ENCODE results near the gene ZCCHC9.

GRCh38 chr5:81316571-81316970 lies 15.2 kb downstream of the ZCCHC9 start:
- no peak for TF ChIP-seq FOXP2 (optimal IDR thresholded peaks at IDR 0.05; ENCODE audit: borderline replicate concordance, extremely low read depth, extremely low read length, insufficient read depth)
- no peak for TF ChIP-seq POLR2AphosphoS5 (IDR thresholded peaks at IDR 0.05; ENCODE audit: low read depth, low read length)
- TF ChIP-seq, protein P1, sequence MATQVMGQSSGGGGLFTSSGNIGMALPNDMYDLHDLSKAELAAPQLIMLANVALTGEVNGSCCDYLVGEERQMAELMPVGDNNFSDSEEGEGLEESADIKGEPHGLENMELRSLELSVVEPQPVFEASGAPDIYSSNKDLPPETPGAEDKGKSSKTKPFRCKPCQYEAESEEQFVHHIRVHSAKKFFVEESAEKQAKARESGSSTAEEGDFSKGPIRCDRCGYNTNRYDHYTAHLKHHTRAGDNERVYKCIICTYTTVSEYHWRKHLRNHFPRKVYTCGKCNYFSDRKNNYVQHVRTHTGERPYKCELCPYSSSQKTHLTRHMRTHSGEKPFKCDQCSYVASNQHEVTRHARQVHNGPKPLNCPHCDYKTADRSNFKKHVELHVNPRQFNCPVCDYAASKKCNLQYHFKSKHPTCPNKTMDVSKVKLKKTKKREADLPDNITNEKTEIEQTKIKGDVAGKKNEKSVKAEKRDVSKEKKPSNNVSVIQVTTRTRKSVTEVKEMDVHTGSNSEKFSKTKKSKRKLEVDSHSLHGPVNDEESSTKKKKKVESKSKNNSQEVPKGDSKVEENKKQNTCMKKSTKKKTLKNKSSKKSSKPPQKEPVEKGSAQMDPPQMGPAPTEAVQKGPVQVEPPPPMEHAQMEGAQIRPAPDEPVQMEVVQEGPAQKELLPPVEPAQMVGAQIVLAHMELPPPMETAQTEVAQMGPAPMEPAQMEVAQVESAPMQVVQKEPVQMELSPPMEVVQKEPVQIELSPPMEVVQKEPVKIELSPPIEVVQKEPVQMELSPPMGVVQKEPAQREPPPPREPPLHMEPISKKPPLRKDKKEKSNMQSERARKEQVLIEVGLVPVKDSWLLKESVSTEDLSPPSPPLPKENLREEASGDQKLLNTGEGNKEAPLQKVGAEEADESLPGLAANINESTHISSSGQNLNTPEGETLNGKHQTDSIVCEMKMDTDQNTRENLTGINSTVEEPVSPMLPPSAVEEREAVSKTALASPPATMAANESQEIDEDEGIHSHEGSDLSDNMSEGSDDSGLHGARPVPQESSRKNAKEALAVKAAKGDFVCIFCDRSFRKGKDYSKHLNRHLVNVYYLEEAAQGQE (IDR thresholded peaks at IDR 0.05; ENCODE audit: insufficient read depth in 1 of 2, low read depth in 2 of 2, low read length in 2 of 2), result no peak
- no peak for TF ChIP-seq TAF1 (IDR thresholded peaks at IDR 0.05; ENCODE audit: borderline replicate concordance, insufficient read depth, low read length)

All from PFSK-1 (cell line).